H9 (cell line): ENCODE data around the gene ABHD12. TPM values are rescaled to one million over a fixed set of nuclear protein-coding genes. Genes with fewer than 3 reads are reported as not detected.

Experiments used
- DNase-seq: peaks from one replicate; pipeline ENCODE4 v3.0.0-alpha.2; 2017
- H2AFZ ChIP-seq: one replicate; pipeline ENCODE4 v1.6.1; 2013; ENCODE audit warnings: mild to moderate bottlenecking, low read length, control low read depth, moderate library complexity
- H2AK5ac ChIP-seq: 2 replicates; pipeline ENCODE4 v1.6.1; 2013; ENCODE audit warnings: low read length, control low read depth, mixed read lengths; ENCODE audit not compliant: insufficient read length
- H2BK120ac ChIP-seq: one replicate; pipeline ENCODE4 v1.6.1; 2013; ENCODE audit warnings: low read depth, mild to moderate bottlenecking, low read length, control low read depth, inconsistent platforms; ENCODE audit not compliant: poor library complexity, severe bottlenecking
- H2BK12ac ChIP-seq: 2 replicates; pipeline ENCODE4 v1.6.1; 2013; ENCODE audit warnings: low read length, control low read depth, mixed read lengths, low read depth; ENCODE audit not compliant: insufficient read length
- H2BK15ac ChIP-seq: 2 replicates; pipeline ENCODE4 v1.6.1; 2013; ENCODE audit warnings: low read depth, low read length, control low read depth
- H2BK20ac ChIP-seq: one replicate; pipeline ENCODE4 v1.6.1; 2013; ENCODE audit warnings: low read depth, mild to moderate bottlenecking, low read length, control low read depth, inconsistent platforms; ENCODE audit not compliant: poor library complexity, severe bottlenecking
- H2BK5ac ChIP-seq: 2 replicates; pipeline ENCODE4 v1.6.1; 2013; ENCODE audit warnings: low read length, control low read depth, mixed read lengths; ENCODE audit not compliant: insufficient read length
- H3K14ac ChIP-seq: 2 replicates; pipeline ENCODE4 v1.6.1; 2013; ENCODE audit warnings: low read length, control low read depth; ENCODE audit not compliant: insufficient read depth
- H3K18ac ChIP-seq: 2 replicates; pipeline ENCODE4 v1.6.1; 2013; ENCODE audit warnings: low read depth, mild to moderate bottlenecking, mixed read lengths, low read length, control low read depth; ENCODE audit not compliant: insufficient read length
- H3K23ac ChIP-seq: 2 replicates; pipeline ENCODE4 v1.6.1; 2013; ENCODE audit warnings: low read length, control low read depth, mixed read lengths, low read depth; ENCODE audit not compliant: insufficient read length
- H3K23me2 ChIP-seq: 2 replicates; pipeline ENCODE4 v1.6.1; 2013; ENCODE audit warnings: low read depth, mild to moderate bottlenecking, mixed read lengths, low read length, control low read depth; ENCODE audit not compliant: insufficient read length, poor library complexity, severe bottlenecking
- H3K27ac ChIP-seq: 2 replicates; pipeline ENCODE4 v1.5.1; 2013; ENCODE audit warnings: low read length, control low read depth, mixed read lengths, low read depth; ENCODE audit not compliant: insufficient read length
- H3K27me3 ChIP-seq: 2 replicates; pipeline ENCODE4 v1.6.1; 2013; ENCODE audit warnings: low read length, control low read depth, inconsistent platforms; ENCODE audit not compliant: insufficient read depth
- H3K4ac ChIP-seq: 2 replicates; pipeline ENCODE4 v1.6.1; 2013; ENCODE audit warnings: low read depth, mild to moderate bottlenecking, control low read depth, inconsistent platforms, low read length, moderate library complexity
- H3K4me1 ChIP-seq: 2 replicates; pipeline ENCODE4 v1.6.1; 2013; ENCODE audit warnings: low read length, control low read depth, inconsistent platforms; ENCODE audit not compliant: insufficient read depth
- H3K4me2 ChIP-seq: 2 replicates; pipeline ENCODE4 v1.6.1; 2013; ENCODE audit warnings: low read length, control low read depth, mixed read lengths; ENCODE audit not compliant: insufficient read length, insufficient read depth
- H3K56ac ChIP-seq: 2 replicates; pipeline ENCODE4 v1.6.1; 2013; ENCODE audit warnings: low read depth, mild to moderate bottlenecking, mixed read lengths, low read length, control low read depth; ENCODE audit not compliant: insufficient read length
- H3K79me1 ChIP-seq: 2 replicates; pipeline ENCODE4 v1.6.1; 2013; ENCODE audit warnings: low read depth, mild to moderate bottlenecking, moderate library complexity, low read length, control low read depth, inconsistent platforms; ENCODE audit not compliant: insufficient read depth, poor library complexity, severe bottlenecking
- H3K79me2 ChIP-seq: 2 replicates; pipeline ENCODE4 v1.6.1; 2013; ENCODE audit warnings: low read length, control low read depth, inconsistent platforms; ENCODE audit not compliant: insufficient read depth
- H3K9ac ChIP-seq: 2 replicates; pipeline ENCODE4 v1.6.1; 2013; ENCODE audit warnings: low read length, control low read depth, mixed read lengths; ENCODE audit not compliant: insufficient read length; ENCODE audit errors: extremely low read depth
- H3K9me3 ChIP-seq: one replicate; pipeline ENCODE4 v1.6.1; 2013; ENCODE audit warnings: low read depth, low read length, inconsistent platforms; ENCODE audit not compliant: control insufficient read depth
- H3T11ph ChIP-seq: one replicate; pipeline ENCODE4 v1.6.1; 2013; ENCODE audit warnings: mild to moderate bottlenecking, low read length, control low read depth, inconsistent platforms
- H4K20me1 ChIP-seq: one replicate; pipeline ENCODE4 v1.6.1; 2013; ENCODE audit not compliant: control insufficient read depth, insufficient read length, insufficient read depth
- H4K5ac ChIP-seq: 2 replicates; pipeline ENCODE4 v1.6.1; 2013; ENCODE audit warnings: low read depth, mild to moderate bottlenecking, mixed read lengths, low read length, control low read depth; ENCODE audit not compliant: insufficient read length
- H4K8ac ChIP-seq: replicated peaks from 2 replicates; pipeline ENCODE4 v1.6.1; 2013; ENCODE audit warnings: low read length, control low read depth, mixed read lengths, low read depth; ENCODE audit not compliant: insufficient read length
- H4K91ac ChIP-seq: 2 replicates; pipeline ENCODE4 v1.6.1; 2013; ENCODE audit warnings: low read depth, mild to moderate bottlenecking, moderate library complexity, mixed read lengths, low read length, control low read depth; ENCODE audit not compliant: insufficient read length
- H3K27ac Mint-ChIP-seq, 3 experiments: 2 replicates in 2 of 3; 3 replicates in 1 of 3; pipeline ENCODE4 v1.8.0; 2020 to 2021; ENCODE audit warnings: mixed read lengths in 3 of 3, mild to moderate bottlenecking in 1 of 3, moderate library complexity in 1 of 3
- H3K27me3 Mint-ChIP-seq: 2 replicates; pipeline ENCODE4 v1.8.0; 2021; ENCODE audit warnings: low read depth, mild to moderate bottlenecking, moderate library complexity, mixed read lengths
- H3K36me3 Mint-ChIP-seq, 3 experiments: 2 replicates in 2 of 3; 3 replicates in 1 of 3; pipeline ENCODE4 v1.8.0; 2020 to 2021; ENCODE audit warnings: low read depth in 3 of 3, mixed read lengths in 3 of 3; ENCODE audit not compliant: insufficient read depth in 1 of 3
- H3K4me1 Mint-ChIP-seq, 2 experiments: 2 replicates each; pipeline ENCODE4 v1.8.0; 2020; ENCODE audit warnings: mixed read lengths in 2 of 2
- H3K4me3 Mint-ChIP-seq, 2 experiments: 2 replicates in 1 of 2; 3 replicates in 1 of 2; pipeline ENCODE4 v1.8.0; 2020 to 2021; ENCODE audit warnings: mild to moderate bottlenecking in 2 of 2, mixed read lengths in 2 of 2, moderate library complexity in 1 of 2
- H3K9me3 Mint-ChIP-seq, 2 experiments: 2 replicates in 1 of 2; 3 replicates in 1 of 2; pipeline ENCODE4 v1.8.0; 2020; ENCODE audit warnings: mild to moderate bottlenecking in 2 of 2, mixed read lengths in 2 of 2, moderate library complexity in 1 of 2
- CTCF ChIP-seq: fragments of 200-600 bp; sonication (generic); conservative IDR thresholded peaks from 3 replicates; pipeline ENCODE4 v1.8.0; 2021; ENCODE audit warnings: antibody characterized with exemption, mild to moderate bottlenecking
- WGBS: extraction: QIAGEN DNeasy Blood & Tissue Kit; methylation state at CpG from one replicate; pipeline ENCODE4 v1.1.7; 2013; ENCODE audit warnings: missing lambda C conversion rate, low lambda C conversion rate, mixed read lengths; ENCODE audit not compliant: insufficient read length; ENCODE audit errors: extremely low coverage; 5-methylcytosine and 5-hydroxymethylcytosine counted together
- total RNA-seq: library from RNA; stranded (reverse); gene quantifications from 2 replicates; pipeline ENCODE4 v1.2.1, GENCODE V29; 2021

The ABHD12 gene
- total RNA-seq, 1 experiment from 2014 or later, result 54.4 TPM

- Histone ChIP-seq H3K79me2 (no peaks in the 10 kb centered on the region), H2BK5ac (no peak overlapping the region), H2BK12ac (no peak overlapping the region), H4K91ac (no peak overlapping the region), H2BK20ac (no peak overlapping the region), H3K79me1 (peaks cover 4% of the 10 kb centered on the region), H3K18ac (no peak overlapping the region), H3K23ac (no peak overlapping the region), H3K4me1 (peaks cover 6% of the 10 kb centered on the region), H2BK15ac (no peak overlapping the region), H4K20me1 (no peaks in the 10 kb centered on the region), H2AFZ (no peak overlapping the region), H3K27ac (no peak overlapping the region), H3K23me2 (no peaks in the 10 kb centered on the region), H2BK120ac (no peak overlapping the region), H3T11ph (no peak overlapping the region), H3K4ac (no peak overlapping the region), H3K4me2 (no peak overlapping the region), H3K14ac (no peak overlapping the region), H4K8ac (no peak overlapping the region), H4K5ac (no peak overlapping the region), H3K9me3 (no peaks in the 10 kb centered on the region), H3K56ac (no peak overlapping the region), H2AK5ac (no peak overlapping the region), H3K9ac (no peak overlapping the region), H3K27me3 (no peaks in the 10 kb centered on the region)
- Mint-ChIP-seq H3K36me3 (peaks cover 12 to 41% (median 20%) of the 10 kb centered on the region in 3 experiments; a peak in 6 of 7 replicates), H3K4me3 (no peak overlapping the region), H3K27ac (no peak overlapping the region), H3K4me1 (peaks cover 18 to 19% of the 10 kb centered on the region in 2 experiments), H3K27me3 (peaks cover 2% of the 10 kb centered on the region; the same call in 1 of the 2 replicates), H3K9me3 (no peaks in the 10 kb centered on the region)
- no CpG with 5 or more reads among the region's 5 CpGs for WGBS
- TF ChIP-seq CTCF, result no peak
- DNase-seq, result no peak
Observed at GRCh38 chr20:25321262-25321831, 69.3 kb downstream of the ABHD12 start.
